ENCODE measurements around the gene STK24. TPM values are rescaled to one million over a fixed set of nuclear protein-coding genes. Genes with fewer than 3 reads are reported as not detected.
A peak's percentile ranks its signal among the peaks of the same experiment; 100 is the strongest.
"Not testable (repeated sequence)": the region's sequence is repeated elsewhere in the genome, so short reads cannot be mapped to it uniquely, and the experiment has no call there.

Gene STK24
- total RNA-seq, 6 donors from 2014 or later: 51.3 to 89.8 (median 78.6) TPM

GRCh38 chr13:98571955-98572662 is 4.8 kb downstream of the STK24 start:
- peak overlapping the region; percentile 69 to 86 (median 80) for H3K27ac ChIP-seq
- 41 to 51% methylated on average over 9 to 11 of the region's 11 CpGs for WGBS, 2 donors
- DNase-seq: peak in 1 of 2 donors; percentile 65

GRCh38 chr13:98570929-98571372 is 6.0 kb downstream of the STK24 start:
- Histone ChIP-seq H3K9me3 (no peaks in the 10 kb centered on the region), H3K27ac (peak overlapping the region; percentile 69 to 86 (median 80)), H3K4me3 (peak overlapping the region in 3 of 4 donors; percentile 10 to 39 (median 17)), H3K36me3 (no peaks in the 10 kb centered on the region), H3K27me3 (no peaks in the 10 kb centered on the region), H3K4me1 (peaks cover 62 to 88% (median 79%) of the 10 kb centered on the region in 4 donors)
- peak; percentile 60 to 62 for ATAC-seq (ENCODE audit: low FRiP score in 2 of 2)
- TF ChIP-seq CTCF (IDR thresholded peaks at IDR 0.05): no peak
- TF ChIP-seq POLR2AphosphoS5 (IDR thresholded peaks at IDR 0.05): peak; percentile 7 to 52
- WGBS, 2 donors: 35 to 46% methylated on average over 8 to 10 of the region's 10 CpGs
- DNase-seq: peak in 1 of 2 donors; percentile 73

More at GRCh38 chr13:98571955-98572662, 4.8 kb downstream of the STK24 start:
- no peaks in the 10 kb centered on the region for H3K36me3 ChIP-seq
- TF ChIP-seq POLR2AphosphoS5 (IDR thresholded peaks at IDR 0.05) (peak; percentile 25 to 54), CTCF (IDR thresholded peaks at IDR 0.05) (no peak), EP300 (IDR thresholded peaks at IDR 0.05) (peak in 1 of 4 donors; percentile 71), POLR2A (IDR thresholded peaks at IDR 0.05) (peak in 2 of 4 donors; percentile 8 to 12)
- H3K4me3 ChIP-seq: peak overlapping the region in 1 of 4 donors; percentile 6
- no peaks in the 10 kb centered on the region for H3K9me3 ChIP-seq
- no peaks in the 10 kb centered on the region for H3K27me3 ChIP-seq
- H3K4me1 ChIP-seq: peaks cover 50 to 76% (median 67%) of the 10 kb centered on the region in 4 donors
- ATAC-seq (ENCODE audit: low FRiP score in 2 of 2): peak; percentile 3 to 56

- not testable (repeated sequence) for H3K9me3 ChIP-seq, H3K36me3 ChIP-seq, H3K27me3 ChIP-seq, H3K4me3 ChIP-seq
- TF ChIP-seq POLR2AphosphoS5 (IDR thresholded peaks at IDR 0.05) (peak; percentile 16 to 41), EP300 (IDR thresholded peaks at IDR 0.05) (peak in 1 of 4 donors; percentile 29)
- WGBS, 2 donors: 74 to 84% methylated on average over 17 of the region's 17 CpGs
- ATAC-seq (ENCODE audit: low FRiP score in 2 of 2) (peak; percentile 29 to 57), DNase-seq (peak in 1 of 2 donors; percentile 54)
- Histone ChIP-seq H3K27ac (peak overlapping the region; percentile 69 to 86 (median 80)), H3K4me1 (peaks cover 70 to 88% (median 85%) of the 10 kb centered on the region in 4 donors)
Measured at GRCh38 chr13:98569494-98570367, 7.2 kb downstream of the STK24 start.

GRCh38 chr13:98568918-98569317 is 8.0 kb downstream of the STK24 start:
- no peak for DNase-seq
- no peak for ATAC-seq (ENCODE audit: low FRiP score in 2 of 2)
- Histone ChIP-seq H3K27ac (peak overlapping the region in 3 of 4 donors; percentile 1 to 86 (median 80)), H3K4me3 (no peak overlapping the region), H3K27me3 (no peaks in the 10 kb centered on the region), H3K9me3 (no peaks in the 10 kb centered on the region), H3K36me3 (no peaks in the 10 kb centered on the region), H3K4me1 (peaks cover 70 to 88% (median 86%) of the 10 kb centered on the region in 4 donors)
- 74 to 89% methylated on average over 4 of the region's 4 CpGs for WGBS, 2 donors
- no peak for TF ChIP-seq EP300 (IDR thresholded peaks at IDR 0.05)
- TF ChIP-seq CTCF (IDR thresholded peaks at IDR 0.05): no peak
- no peak for TF ChIP-seq POLR2AphosphoS5 (IDR thresholded peaks at IDR 0.05)
- no peak for TF ChIP-seq POLR2A (IDR thresholded peaks at IDR 0.05)

- peaks cover 68 to 85% (median 80%) of the 10 kb centered on the region in 4 donors for H3K4me1 ChIP-seq
- no peaks in the 10 kb centered on the region for H3K9me3 ChIP-seq
- H3K27ac ChIP-seq: peak overlapping the region in 2 of 4 donors; percentile 17 to 85
- DNase-seq (no peak), ATAC-seq (ENCODE audit: low FRiP score in 2 of 2) (no peak)
- H3K36me3 ChIP-seq: no peaks in the 10 kb centered on the region
- no peaks in the 10 kb centered on the region for H3K27me3 ChIP-seq
- TF ChIP-seq EP300 (IDR thresholded peaks at IDR 0.05) (no peak), POLR2A (IDR thresholded peaks at IDR 0.05) (no peak), POLR2AphosphoS5 (IDR thresholded peaks at IDR 0.05) (no peak), CTCF (IDR thresholded peaks at IDR 0.05) (no peak)
- no peak overlapping the region for H3K4me3 ChIP-seq
- WGBS, 2 donors: 95 to 98% methylated on average over 6 to 13 of the region's 13 CpGs
Measured at GRCh38 chr13:98567140-98567539, 9.8 kb downstream of the STK24 start.

Measured in upper lobe of left lung (tissue), 6 donors.